Tibial nerve (tissue), 4 donors: Measurements from ENCODE around the gene ANKRD53. TPM values are rescaled to one million over a fixed set of nuclear protein-coding genes. Genes with fewer than 3 reads are reported as not detected.

Experiments used
- DNase-seq, 2 donors: peaks; one replicate each; pipeline ENCODE4 v3.0.0-alpha.2; 2019; ENCODE audit warnings: low spot score in 2 of 2
- H3K27ac ChIP-seq, 4 donors: fragments of 200-600 bp; sonication (generic) in 3 of 4; one replicate each; pipeline ENCODE4 v1.5.1; 2017 to 2019; ENCODE audit warnings: mild to moderate bottlenecking in 1 of 4
- H3K27me3 ChIP-seq, 2 donors: fragments of 200-600 bp; sonication (generic) in 1 of 2; one replicate each; pipeline versions ENCODE4 v1.5.1 to v1.6.0; 2017 to 2019
- H3K36me3 ChIP-seq, 3 donors: fragments of 200-600 bp; sonication (generic); one replicate each; pipeline ENCODE4 v1.5.1; 2018 to 2019
- H3K4me1 ChIP-seq, 4 donors: fragments of 200-600 bp; sonication (generic) in 3 of 4; one replicate each; pipeline ENCODE4 v1.5.1; 2017 to 2019
- H3K4me3 ChIP-seq, 4 donors: fragments of 200-600 bp; sonication (generic) in 3 of 4; one replicate each; pipeline ENCODE4 v1.5.1; 2017 to 2019; ENCODE audit warnings: mild to moderate bottlenecking in 1 of 4, moderate library complexity in 1 of 4
- H3K9me3 ChIP-seq, 4 donors: fragments of 200-600 bp; sonication (generic) in 3 of 4; one replicate each; pipeline ENCODE4 v1.5.1; 2017 to 2019
- EP300 ChIP-seq, 2 donors: sonication (generic); formaldehyde crosslinking; IDR thresholded peaks; one replicate each; pipeline ENCODE4 v1.6.1; 2017; ENCODE audit warnings: antibody characterized with exemption in 2 of 2, mild to moderate bottlenecking in 1 of 2
- POLR2A ChIP-seq, 2 donors: fragments of 450-650 bp; IDR thresholded peaks; one replicate each; pipeline ENCODE4 v1.6.1; 2017; ENCODE audit warnings: antibody characterized with exemption in 2 of 2, mild to moderate bottlenecking in 2 of 2, moderate library complexity in 2 of 2
- WGBS, 2 donors: methylation state at CpG; one replicate each; pipeline ENCODE4 v1.1.5; 2018; 5-methylcytosine and 5-hydroxymethylcytosine counted together
- total RNA-seq, 4 donors: library from RNA; depleted of rRNA; stranded (reverse); fragments of >200 nt; gene quantifications; one replicate each; pipeline ENCODE4 v1.1.0, GENCODE V29; 2016
- TF ChIP-seq, protein P1 (sequence below), 5 experiments: fragments of 200-600 bp in 3 of 5; fragments of 450-650 bp in 2 of 5; sonication (generic) in 3 of 5; IDR thresholded peaks; one replicate each; pipeline ENCODE4 v1.5.1; 2016 to 2019; ENCODE audit warnings: antibody characterized with exemption in 5 of 5, mild to moderate bottlenecking in 3 of 5, moderate library complexity in 2 of 5

The ANKRD53 gene
- total RNA-seq, 4 donors from 2014 or later = 1.3 to 9.0 (median 2.7) TPM

- Histone ChIP-seq H3K27me3 (peaks cover 0 to 20% of the 10 kb centered on the region in 2 donors), H3K4me3 (no peak overlapping the region), H3K27ac (no peak overlapping the region), H3K36me3 (no peaks in the 10 kb centered on the region), H3K4me1 (peaks cover 0 to 12% (median 3%) of the 10 kb centered on the region in 4 donors), H3K9me3 (no peaks in the 10 kb centered on the region)
- 59 to 66% methylated on average over 4 of the region's 4 CpGs for WGBS, 2 donors
- no peak for DNase-seq
- TF ChIP-seq POLR2A (IDR thresholded peaks at IDR 0.05) = no peak
- no peak for TF ChIP-seq EP300 (IDR thresholded peaks at IDR 0.05)
- TF ChIP-seq, protein P1, sequence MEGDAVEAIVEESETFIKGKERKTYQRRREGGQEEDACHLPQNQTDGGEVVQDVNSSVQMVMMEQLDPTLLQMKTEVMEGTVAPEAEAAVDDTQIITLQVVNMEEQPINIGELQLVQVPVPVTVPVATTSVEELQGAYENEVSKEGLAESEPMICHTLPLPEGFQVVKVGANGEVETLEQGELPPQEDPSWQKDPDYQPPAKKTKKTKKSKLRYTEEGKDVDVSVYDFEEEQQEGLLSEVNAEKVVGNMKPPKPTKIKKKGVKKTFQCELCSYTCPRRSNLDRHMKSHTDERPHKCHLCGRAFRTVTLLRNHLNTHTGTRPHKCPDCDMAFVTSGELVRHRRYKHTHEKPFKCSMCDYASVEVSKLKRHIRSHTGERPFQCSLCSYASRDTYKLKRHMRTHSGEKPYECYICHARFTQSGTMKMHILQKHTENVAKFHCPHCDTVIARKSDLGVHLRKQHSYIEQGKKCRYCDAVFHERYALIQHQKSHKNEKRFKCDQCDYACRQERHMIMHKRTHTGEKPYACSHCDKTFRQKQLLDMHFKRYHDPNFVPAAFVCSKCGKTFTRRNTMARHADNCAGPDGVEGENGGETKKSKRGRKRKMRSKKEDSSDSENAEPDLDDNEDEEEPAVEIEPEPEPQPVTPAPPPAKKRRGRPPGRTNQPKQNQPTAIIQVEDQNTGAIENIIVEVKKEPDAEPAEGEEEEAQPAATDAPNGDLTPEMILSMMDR (IDR thresholded peaks at IDR 0.05) = no peak
Observed at GRCh38 chr2:70964133-70964532, 14.3 kb upstream of the ANKRD53 start.

- no peaks in the 10 kb centered on the region for H3K9me3 ChIP-seq
- 8 to 16% methylated on average over 54 to 59 of the region's 59 CpGs for WGBS, 2 donors
- H3K4me3 ChIP-seq = peak overlapping the region; percentile 27 to 58 (median 42)
- no peaks in the 10 kb centered on the region for H3K36me3 ChIP-seq
- DNase-seq = peak; percentile 46 to 66
- no peak for TF ChIP-seq POLR2A (IDR thresholded peaks at IDR 0.05)
- TF ChIP-seq, protein P1 (IDR thresholded peaks at IDR 0.05) = peak; percentile 77 to 90 (median 78)
- H3K27ac ChIP-seq = no peak overlapping the region
- peaks cover 0 to 20% of the 10 kb centered on the region in 2 donors for H3K27me3 ChIP-seq
- H3K4me1 ChIP-seq = peaks cover 0 to 12% (median 3%) of the 10 kb centered on the region in 4 donors
Observed at GRCh38 chr2:70964596-70965386, 13.6 kb upstream of the ANKRD53 start.

- Histone ChIP-seq H3K27me3 (peaks cover 0 to 20% of the 10 kb centered on the region in 2 donors), H3K9me3 (no peaks in the 10 kb centered on the region), H3K4me1 (peaks cover 0 to 12% (median 3%) of the 10 kb centered on the region in 4 donors), H3K27ac (no peak overlapping the region), H3K36me3 (no peaks in the 10 kb centered on the region), H3K4me3 (peak overlapping the region; percentile 27 to 58 (median 42))
- TF ChIP-seq EP300 (IDR thresholded peaks at IDR 0.05) (no peak), POLR2A (IDR thresholded peaks at IDR 0.05) (no peak)
- TF ChIP-seq, protein P1 (IDR thresholded peaks at IDR 0.05) = no peak
- 69 to 75% methylated on average over 14 of the region's 14 CpGs for WGBS, 2 donors
- no peak for DNase-seq
Observed at GRCh38 chr2:70965506-70965905, 12.9 kb upstream of the ANKRD53 start.

DNA sequence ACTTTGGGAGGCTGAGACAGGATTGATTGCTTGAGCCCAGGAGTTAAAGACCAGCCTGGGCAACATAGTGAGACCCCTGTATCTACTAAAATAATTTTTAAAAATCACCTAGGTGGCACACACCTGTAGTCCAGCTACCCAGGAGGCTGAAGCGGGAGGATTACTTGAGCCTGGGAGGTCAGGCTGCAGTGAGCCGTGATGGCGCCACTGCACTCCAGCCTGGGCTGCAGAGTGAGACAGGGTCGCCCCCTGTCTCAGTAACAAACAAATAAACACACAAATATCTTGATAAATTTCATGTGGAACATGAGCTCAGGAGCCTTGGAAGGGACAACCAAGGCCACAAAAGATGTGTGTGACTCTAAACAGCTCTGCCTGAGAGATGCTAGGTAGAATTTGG lies 11.7 kb upstream of the ANKRD53 start:
- Histone ChIP-seq H3K27ac (no peak overlapping the region), H3K4me1 (peaks cover 0 to 12% (median 3%) of the 10 kb centered on the region in 4 donors), H3K4me3 (no peak overlapping the region), H3K9me3 (no peaks in the 10 kb centered on the region), H3K36me3 (no peaks in the 10 kb centered on the region), H3K27me3 (peaks cover 0 to 20% of the 10 kb centered on the region in 2 donors)
- TF ChIP-seq, protein P1 (IDR thresholded peaks at IDR 0.05) = no peak
- no peak for TF ChIP-seq POLR2A (IDR thresholded peaks at IDR 0.05)
- no peak for TF ChIP-seq EP300 (IDR thresholded peaks at IDR 0.05)
- DNase-seq = no peak
- 74 to 79% methylated on average over 4 of the region's 4 CpGs for WGBS, 2 donors

DNA sequence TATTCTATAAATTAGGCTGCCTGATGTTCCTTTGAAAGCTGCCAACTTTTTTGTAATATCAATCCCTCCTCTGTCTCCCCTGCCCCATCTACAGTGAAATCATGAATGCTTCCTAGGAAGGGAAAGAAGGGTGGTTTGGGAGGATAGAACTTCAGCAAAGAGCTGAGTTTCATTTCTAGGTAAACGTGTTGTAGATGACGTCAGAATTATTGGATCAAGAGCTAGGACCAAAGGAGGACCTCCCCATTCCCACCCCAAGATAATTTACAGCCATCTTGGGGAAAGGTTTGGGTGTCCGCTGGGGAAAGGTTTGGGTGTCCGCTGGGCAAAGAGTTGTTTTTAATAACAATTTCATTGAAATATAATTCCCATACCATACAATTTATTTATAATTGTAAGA lies 11.2 kb upstream of the ANKRD53 start:
- Histone ChIP-seq H3K4me3 (no peak overlapping the region), H3K4me1 (peaks cover 0 to 12% (median 3%) of the 10 kb centered on the region in 4 donors), H3K36me3 (no peaks in the 10 kb centered on the region), H3K27ac (no peak overlapping the region), H3K9me3 (no peaks in the 10 kb centered on the region), H3K27me3 (peaks cover 0 to 20% of the 10 kb centered on the region in 2 donors)
- DNase-seq = no peak
- WGBS, 2 donors = 65 to 72% methylated on average over 4 of the region's 4 CpGs
- TF ChIP-seq, protein P1 (IDR thresholded peaks at IDR 0.05) = no peak
- TF ChIP-seq EP300 (IDR thresholded peaks at IDR 0.05) (no peak), POLR2A (IDR thresholded peaks at IDR 0.05) (no peak)
